Upper lobe of left lung (tissue), 4 donors: ENCODE data around the gene TOMM70.

Source experiments
- EP300 ChIP-seq, 4 donors: sonication (generic); formaldehyde crosslinking; IDR thresholded peaks; one replicate each; pipeline ENCODE4 v1.5.1; 2017; ENCODE audit warnings: antibody characterized with exemption in 4 of 4, control low read depth in 2 of 4
- POLR2A ChIP-seq, 4 donors: fragments of 450-650 bp; IDR thresholded peaks; one replicate each; pipeline ENCODE4 v1.5.1; 2016 to 2017; ENCODE audit warnings: antibody characterized with exemption in 4 of 4, mild to moderate bottlenecking in 2 of 4
- POLR2AphosphoS5 ChIP-seq, 2 donors: sonication (generic); formaldehyde crosslinking; IDR thresholded peaks; one replicate each; pipeline ENCODE4 v1.5.1; 2017; ENCODE audit warnings: antibody characterized with exemption in 2 of 2

- TF ChIP-seq EP300 (IDR thresholded peaks at IDR 0.05) (no peak), POLR2AphosphoS5 (IDR thresholded peaks at IDR 0.05) (no peak), POLR2A (IDR thresholded peaks at IDR 0.05) (no peak)
Observed at GRCh38 chr3:100402256-100402655, 1.4 kb upstream of the TOMM70 start.
